Psoas muscle (tissue), 8 donors: ENCODE measurements around the gene DHCR24. TPM values are rescaled to one million over a fixed set of nuclear protein-coding genes. Genes with fewer than 3 reads are reported as not detected.
"Not testable (repeated sequence)": the region's sequence is repeated elsewhere in the genome, so short reads cannot be mapped to it uniquely, and the experiment has no call there.

Experiments
- ATAC-seq, 4 donors: fragments of 200-7000 bp; cut with Tn5 transposase; one replicate each; pipeline ENCODE4 v1.9.1; 2020; ENCODE audit warnings: moderate library complexity in 3 of 4, mild to moderate bottlenecking in 2 of 4
- DNase-seq, 2 donors: peaks; one replicate each; pipeline ENCODE4 v3.0.0-alpha.2; 2020
- H3K27ac ChIP-seq: fragments of 200-600 bp; one replicate; pipeline ENCODE4 v1.8.0; 2022
- H3K27me3 ChIP-seq, 3 donors: fragments of 200-600 bp in 1 of 3; one replicate each; pipeline versions ENCODE4 v1.6.1 to v1.8.0; 2013 to 2022; ENCODE audit warnings: low read length in 2 of 3, mild to moderate bottlenecking in 2 of 3, moderate library complexity in 1 of 3; ENCODE audit not compliant: insufficient read depth in 3 of 3
- H3K36me3 ChIP-seq, 2 donors: fragments of 200-600 bp in 1 of 2; one replicate each; pipeline versions ENCODE4 v1.6.1 to v1.8.0; 2013 to 2022; ENCODE audit warnings: low read depth in 1 of 2, mild to moderate bottlenecking in 1 of 2, moderate library complexity in 1 of 2; ENCODE audit not compliant: insufficient read depth in 1 of 2
- H3K4me1 ChIP-seq: fragments of 200-600 bp; one replicate; pipeline ENCODE4 v1.8.0; 2022
- H3K4me3 ChIP-seq: fragments of 200-600 bp; one replicate; pipeline ENCODE4 v1.8.0; 2022; ENCODE audit warnings: mild to moderate bottlenecking
- H3K9me3 ChIP-seq: fragments of 200-600 bp; one replicate; pipeline ENCODE4 v1.8.0; 2022
- CTCF ChIP-seq: fragments of 200-600 bp; IDR thresholded peaks from one replicate; pipeline ENCODE4 v1.8.0; 2022; ENCODE audit warnings: antibody characterized with exemption
- WGBS, 3 donors: extraction: QIAGEN DNeasy Blood & Tissue Kit; methylation state at CpG; one replicate each; pipeline versions ENCODE4 v1.1.6 to v1.1.7; 2013; 5-methylcytosine and 5-hydroxymethylcytosine counted together
- intact Hi-C, 2 donors: fragments of 100-400 bp; cut with DNase I; formaldehyde crosslinking; loops; one replicate each; pipeline versions ENCODE4 v1.11.0 to v1.14.2; 2022
- polyA plus RNA-seq, 3 donors: library from polyadenylated mRNA; stranded (reverse); fragments of 200-250 nt; gene quantifications; one replicate each; pipeline ENCODE4 v1.2.3, GENCODE V29; 2013
- total RNA-seq, 4 donors: library from RNA; stranded (reverse); fragmentation: NEBNext Ultra II Directional in 2 of 4; extraction: Animal tissue kit (Norgen Biotek cat#: 25700) in 2 of 4; gene quantifications; one replicate each; pipeline versions ENCODE4 v1.2.1 to v1.2.4, GENCODE V29; 2021 to 2023
- donor health status: healthy with polysubstance abuse.
- donor health status: DM: no; HTN: no; CAD: no; lungs with moderate emphysema.
- donor health status: Bipolar disorder and iron deficiency.
- donor health status: healthy.
- donor health status: DM: yes; HTN: yes; CAD: no.
- donor health status: DM: no; HTN: no; CAD: no.
- donor health status: DM: no; HTN: no; CAD: no.
- donor health status: DM: yes; HTN: yes; CAD: no.

Gene DHCR24
- total and polyA plus RNA-seq, 7 donors = 8.8 to 215 (median 117) TPM

- ATAC-seq = no peak
- no peak for TF ChIP-seq CTCF
- peaks cover 0 to 9% of the 10 kb centered on the region in 2 donors for H3K36me3 ChIP-seq
- peaks cover 32% of the 10 kb centered on the region for H3K4me1 ChIP-seq
- no peaks in the 10 kb centered on the region for H3K27me3 ChIP-seq
- H3K4me3 ChIP-seq = peak overlapping the region; percentile 81
- DNase-seq = no peak
- peak overlapping the region; percentile 78 for H3K27ac ChIP-seq
- WGBS, 3 donors = 68 to 79% (median 70%) methylated on average over 3 of the region's 3 CpGs
- no peaks in the 10 kb centered on the region for H3K9me3 ChIP-seq
- intact Hi-C loops = loop anchor here (5.0 kb wide), 2 partner anchors 43 to 58 kb away; no protein-coding TSS in a partner anchor
Observed at GRCh38 chr1:54884768-54885167, 2.2 kb downstream of the DHCR24 start.

GRCh38 chr1:54884135-54884586, 2.8 kb downstream of the DHCR24 start:
- no peak for DNase-seq
- ATAC-seq = no peak
- Histone ChIP-seq H3K27ac (peak overlapping the region; percentile 78), H3K27me3 (no peaks in the 10 kb centered on the region), H3K9me3 (no peaks in the 10 kb centered on the region), H3K4me1 (peaks cover 32% of the 10 kb centered on the region), H3K4me3 (peak overlapping the region; percentile 81), H3K36me3 (peaks cover 0 to 9% of the 10 kb centered on the region in 2 donors)
- intact Hi-C loops = no loop called here
- WGBS, 3 donors = 47 to 58% (median 48%) methylated on average over 3 of the region's 3 CpGs
- no peak for TF ChIP-seq CTCF

GRCh38 chr1:54883349-54884102, 3.5 kb downstream of the DHCR24 start:
- peaks cover 0 to 9% of the 10 kb centered on the region in 2 donors for H3K36me3 ChIP-seq
- intact Hi-C loops = no loop called here
- ATAC-seq (peak; percentile 47 to 64 (median 60)), DNase-seq (peak in 1 of 2 donors; percentile 60)
- 74 to 87% (median 78%) methylated on average over 10 of the region's 10 CpGs for WGBS, 3 donors
- no peaks in the 10 kb centered on the region for H3K27me3 ChIP-seq
- H3K27ac ChIP-seq = peak overlapping the region; percentile 78
- H3K9me3 ChIP-seq = no peaks in the 10 kb centered on the region
- H3K4me1 ChIP-seq = peaks cover 32% of the 10 kb centered on the region
- no peak for TF ChIP-seq CTCF
- peak overlapping the region; percentile 81 for H3K4me3 ChIP-seq

GRCh38 chr1:54882519-54882918, 4.5 kb downstream of the DHCR24 start:
- H3K36me3 ChIP-seq = peaks cover 0 to 9% of the 10 kb centered on the region in 2 donors
- intact Hi-C loops = no loop called here
- no peak for TF ChIP-seq CTCF
- no peak for DNase-seq
- H3K4me1 ChIP-seq = peaks cover 32% of the 10 kb centered on the region
- WGBS, 3 donors = 91 to 100% (median 100%) methylated on average over 1 of the region's 1 CpG
- no peaks in the 10 kb centered on the region for H3K9me3 ChIP-seq
- ATAC-seq = no peak
- H3K27me3 ChIP-seq = no peaks in the 10 kb centered on the region
- no peak overlapping the region for H3K4me3 ChIP-seq
- H3K27ac ChIP-seq = peak overlapping the region; percentile 78

- DNase-seq, H3K27me3 ChIP-seq, ATAC-seq, H3K9me3 ChIP-seq, H3K4me3 ChIP-seq, H3K27ac ChIP-seq, intact Hi-C loops: not testable (repeated sequence)
- Histone ChIP-seq H3K4me1 (peaks cover 32% of the 10 kb centered on the region), H3K36me3 (peaks cover 0 to 16% of the 10 kb centered on the region in 2 donors)
- 94 to 97% (median 97%) methylated on average over 2 of the region's 2 CpGs for WGBS, 3 donors
Observed at GRCh38 chr1:54881604-54882003, 5.4 kb downstream of the DHCR24 start.
